ENCODE results near the gene AMOTL2.

Gene AMOTL2

DNA sequence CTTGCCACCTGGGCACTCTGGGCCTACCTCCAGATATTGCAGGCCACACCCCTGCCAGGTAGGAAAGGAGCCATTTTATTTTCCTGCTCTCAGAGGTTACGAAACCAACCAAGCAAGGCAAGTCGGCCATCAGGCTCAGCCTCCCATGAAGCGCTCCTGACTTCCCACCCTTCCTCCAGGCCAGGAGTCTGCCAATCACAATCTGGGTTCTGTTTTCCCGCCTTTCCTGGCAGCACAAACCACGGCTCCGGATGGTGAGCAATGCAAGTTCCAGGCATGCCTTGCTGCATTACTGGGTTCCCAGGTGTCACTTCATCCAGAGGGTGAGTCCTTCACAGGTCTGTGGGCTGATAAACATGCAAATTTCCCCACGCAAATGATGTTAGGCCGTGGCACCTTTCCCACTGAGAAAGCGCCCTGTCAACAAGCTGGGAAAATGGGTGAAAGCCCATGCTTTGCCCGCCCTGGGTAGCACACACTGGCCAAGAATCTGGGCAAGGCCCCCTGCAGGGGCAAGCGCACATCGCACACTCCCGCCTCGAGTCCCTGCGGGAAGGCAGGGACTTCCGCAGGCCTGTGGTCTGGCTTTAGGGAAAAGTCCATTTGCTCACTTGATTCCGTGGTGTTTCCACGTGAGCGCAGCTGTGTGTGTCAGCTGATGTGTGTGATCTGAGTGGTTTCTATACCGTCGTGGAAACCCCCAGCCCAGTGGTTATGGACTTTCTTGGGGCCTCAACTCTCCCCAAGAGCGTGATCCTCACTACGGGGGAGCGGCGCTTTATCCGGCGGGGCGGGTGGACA, 62.0 kb downstream of the AMOTL2 start:
- Histone ChIP-seq H3K18ac (ENCODE audit: low read length) (peak overlapping the region; percentile 96), H4K5ac (ENCODE audit: low read length) (no peak overlapping the region), H2AK5ac (ENCODE audit: low read length) (peak overlapping the region; percentile 90), H3K4ac (ENCODE audit: low read depth, low read length) (peak overlapping the region; percentile 88), H3K79me1 (ENCODE audit: low read length) (no peaks in the 10 kb centered on the region), H4K8ac (ENCODE audit: low read depth, low read length) (no peak overlapping the region), H2BK5ac (ENCODE audit: low read length) (no peak overlapping the region), H3K4me3 (ENCODE audit: low read length) (no peak overlapping the region), H3K4me2 (ENCODE audit: low read length) (no peak overlapping the region), H3K79me2 (ENCODE audit: control insufficient read depth, insufficient read depth, low read length) (no peaks in the 10 kb centered on the region), H3K4me1 (ENCODE audit: control insufficient read depth, low read depth, low read length) (peaks cover 14% of the 10 kb centered on the region), H3K9ac (ENCODE audit: low read length) (peak overlapping the region; percentile 42), H2BK120ac (ENCODE audit: low read depth, low read length) (peak overlapping the region; percentile 75), H3K56ac (ENCODE audit: low read length) (peak overlapping the region; percentile 58), H3K36me3 (ENCODE audit: control insufficient read depth, insufficient read depth, low read length) (no peaks in the 10 kb centered on the region), H3K27ac (ENCODE audit: low read depth, low read length) (no peak overlapping the region), H3K23ac (ENCODE audit: low read length) (no peak overlapping the region), H3K27me3 (ENCODE audit: insufficient read depth, low read length, poor library complexity) (no peaks in the 10 kb centered on the region), H2BK15ac (replicated peaks; ENCODE audit: low read depth) (peak overlapping the region; percentile 3)
- WGBS (ENCODE audit: extremely low coverage, insufficient coverage, low lambda C conversion rate), result no CpG with 5 or more reads among the region's 28 CpGs
- peak; percentile 85 for DNase-seq

DNA sequence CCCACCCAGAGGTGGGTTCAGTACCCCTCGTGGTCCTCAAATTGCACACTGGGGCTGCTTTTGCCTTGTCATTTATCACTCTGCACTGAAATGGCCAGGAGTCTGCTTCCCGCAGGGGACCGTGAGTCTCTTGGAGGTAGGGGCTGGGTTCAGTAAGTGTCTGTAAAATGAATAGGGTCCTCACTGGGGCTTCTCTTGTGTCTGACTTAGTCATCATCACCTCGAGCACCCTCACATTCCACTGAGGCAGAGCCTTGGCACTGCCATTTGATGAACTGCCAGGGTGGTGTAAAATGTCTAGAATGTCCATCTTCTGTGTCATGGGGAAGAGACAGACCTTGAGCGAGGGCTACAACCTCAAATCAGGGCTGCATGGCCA, 62.6 kb downstream of the AMOTL2 start:
- H3K4me3 ChIP-seq (ENCODE audit: low read length), result no peak overlapping the region
- H3K27ac ChIP-seq (ENCODE audit: low read depth, low read length), result no peak overlapping the region
- no peak for DNase-seq
- H2BK120ac ChIP-seq (ENCODE audit: low read depth, low read length), result no peak overlapping the region
- WGBS (ENCODE audit: extremely low coverage, insufficient coverage, low lambda C conversion rate), result no CpG with 5 or more reads among the region's 5 CpGs
- peak overlapping the region; percentile 1 for H3K4ac ChIP-seq (ENCODE audit: low read depth, low read length)
- peak overlapping the region; percentile 27 for H3K56ac ChIP-seq (ENCODE audit: low read length)
- H4K8ac ChIP-seq (ENCODE audit: low read depth, low read length), result no peak overlapping the region
- no peak overlapping the region for H4K5ac ChIP-seq (ENCODE audit: low read length)
- H3K4me2 ChIP-seq (ENCODE audit: low read length), result no peak overlapping the region
- H2AK5ac ChIP-seq (ENCODE audit: low read length), result peak overlapping the region; percentile 90
- H3K79me2 ChIP-seq (ENCODE audit: control insufficient read depth, insufficient read depth, low read length), result no peaks in the 10 kb centered on the region
- peaks cover 14% of the 10 kb centered on the region for H3K4me1 ChIP-seq (ENCODE audit: control insufficient read depth, low read depth, low read length)
- H3K79me1 ChIP-seq (ENCODE audit: low read length), result no peaks in the 10 kb centered on the region
- H2BK5ac ChIP-seq (ENCODE audit: low read length), result no peak overlapping the region
- no peak overlapping the region for H3K9ac ChIP-seq (ENCODE audit: low read length)
- H3K18ac ChIP-seq (ENCODE audit: low read length), result no peak overlapping the region
- H3K23ac ChIP-seq (ENCODE audit: low read length), result no peak overlapping the region
- no peaks in the 10 kb centered on the region for H3K36me3 ChIP-seq (ENCODE audit: control insufficient read depth, insufficient read depth, low read length)
- no peaks in the 10 kb centered on the region for H3K27me3 ChIP-seq (ENCODE audit: insufficient read depth, low read length, poor library complexity)
- H2BK15ac ChIP-seq (replicated peaks; ENCODE audit: low read depth), result no peak overlapping the region

DNA sequence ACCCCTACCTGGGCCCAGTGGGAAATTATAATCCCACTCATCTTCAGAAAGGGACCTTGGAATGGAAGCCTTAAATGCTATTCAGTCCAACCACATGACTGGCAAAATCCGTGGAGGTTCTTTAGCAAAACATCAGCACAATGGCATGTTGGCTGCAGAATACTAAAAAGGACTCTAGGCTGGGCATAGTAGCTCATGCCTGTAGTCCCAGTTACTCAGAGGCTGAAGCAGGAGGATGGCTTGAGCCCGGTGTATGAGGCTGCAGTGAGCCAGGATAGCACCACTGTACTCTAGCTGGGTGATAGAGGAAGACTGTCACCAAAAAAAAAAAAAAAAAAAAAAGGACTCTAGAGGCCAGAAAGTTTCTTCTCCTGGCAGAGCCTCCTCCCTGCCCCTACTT, 63.0 kb downstream of the AMOTL2 start:
- Histone ChIP-seq H3K23ac (ENCODE audit: low read length) (no peak overlapping the region), H4K8ac (ENCODE audit: low read depth, low read length) (no peak overlapping the region), H3K9ac (ENCODE audit: low read length) (no peak overlapping the region), H3K4me2 (ENCODE audit: low read length) (no peak overlapping the region), H4K5ac (ENCODE audit: low read length) (no peak overlapping the region), H3K18ac (ENCODE audit: low read length) (peak overlapping the region; percentile 2), H3K27me3 (ENCODE audit: insufficient read depth, low read length, poor library complexity) (no peaks in the 10 kb centered on the region), H3K79me2 (ENCODE audit: control insufficient read depth, insufficient read depth, low read length) (no peaks in the 10 kb centered on the region), H2BK120ac (ENCODE audit: low read depth, low read length) (no peak overlapping the region), H3K4ac (ENCODE audit: low read depth, low read length) (peak overlapping the region; percentile 1), H3K27ac (ENCODE audit: low read depth, low read length) (no peak overlapping the region), H2BK15ac (replicated peaks; ENCODE audit: low read depth) (no peak overlapping the region), H3K4me3 (ENCODE audit: low read length) (no peak overlapping the region), H3K4me1 (ENCODE audit: control insufficient read depth, low read depth, low read length) (peaks cover 14% of the 10 kb centered on the region), H2BK5ac (ENCODE audit: low read length) (no peak overlapping the region), H3K56ac (ENCODE audit: low read length) (no peak overlapping the region), H2AK5ac (ENCODE audit: low read length) (no peak overlapping the region), H3K36me3 (ENCODE audit: control insufficient read depth, insufficient read depth, low read length) (no peaks in the 10 kb centered on the region), H3K79me1 (ENCODE audit: low read length) (no peaks in the 10 kb centered on the region)
- no CpG with 5 or more reads among the region's 2 CpGs for WGBS (ENCODE audit: extremely low coverage, insufficient coverage, low lambda C conversion rate)
- no peak for DNase-seq

DNA sequence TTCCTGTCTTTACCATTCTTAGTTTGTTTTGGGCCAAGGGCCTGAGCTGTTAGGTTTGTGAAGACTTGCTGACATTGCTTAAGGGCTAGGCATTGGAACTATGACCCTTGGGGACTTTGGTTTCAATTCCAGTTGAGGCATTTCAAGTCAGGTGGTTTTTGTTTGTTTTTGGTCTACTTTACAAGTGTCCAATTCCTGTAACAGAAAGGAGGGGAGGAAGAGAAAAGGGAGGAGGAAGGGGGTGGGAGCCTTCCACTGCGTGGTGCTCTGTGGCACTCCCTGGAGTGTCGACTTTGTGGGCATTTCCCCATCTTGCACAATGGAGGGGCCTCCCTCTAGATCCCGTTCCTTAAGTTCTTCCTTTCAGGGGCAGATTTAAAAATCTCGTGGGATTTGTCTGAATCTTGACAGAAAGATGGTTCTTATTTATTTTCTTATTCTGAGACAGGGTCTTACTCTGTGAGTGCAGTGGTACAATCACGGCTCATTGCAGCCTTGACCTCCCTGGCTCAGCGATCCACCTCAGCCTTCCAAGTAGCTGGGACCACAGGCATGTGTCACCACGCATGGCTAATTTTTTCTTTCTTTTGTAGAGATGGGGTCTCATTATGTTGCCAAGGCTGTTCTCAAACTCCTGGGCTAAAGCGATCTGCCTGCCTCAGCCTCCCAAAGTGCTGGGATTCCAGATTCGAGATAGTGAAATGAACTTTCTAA, 64.1 kb downstream of the AMOTL2 start:
- Histone ChIP-seq H2AK5ac (ENCODE audit: low read length) (no peak overlapping the region), H3K36me3 (ENCODE audit: control insufficient read depth, insufficient read depth, low read length) (no peaks in the 10 kb centered on the region), H3K4ac (ENCODE audit: low read depth, low read length) (peak overlapping the region; percentile 42), H3K4me2 (ENCODE audit: low read length) (no peak overlapping the region), H3K23ac (ENCODE audit: low read length) (no peak overlapping the region), H2BK15ac (replicated peaks; ENCODE audit: low read depth) (no peak overlapping the region), H3K27me3 (ENCODE audit: insufficient read depth, low read length, poor library complexity) (no peaks in the 10 kb centered on the region), H3K27ac (ENCODE audit: low read depth, low read length) (no peak overlapping the region), H2BK120ac (ENCODE audit: low read depth, low read length) (peak overlapping the region; percentile 17), H2BK5ac (ENCODE audit: low read length) (no peak overlapping the region), H3K9ac (ENCODE audit: low read length) (no peak overlapping the region), H3K18ac (ENCODE audit: low read length) (no peak overlapping the region), H3K4me1 (ENCODE audit: control insufficient read depth, low read depth, low read length) (peaks cover 13% of the 10 kb centered on the region), H4K8ac (ENCODE audit: low read depth, low read length) (no peak overlapping the region), H3K56ac (ENCODE audit: low read length) (peak overlapping the region; percentile 47), H3K79me1 (ENCODE audit: low read length) (no peaks in the 10 kb centered on the region), H3K4me3 (ENCODE audit: low read length) (no peak overlapping the region), H4K5ac (ENCODE audit: low read length) (no peak overlapping the region), H3K79me2 (ENCODE audit: control insufficient read depth, insufficient read depth, low read length) (no peaks in the 10 kb centered on the region)
- WGBS (ENCODE audit: extremely low coverage, insufficient coverage, low lambda C conversion rate), result no CpG with 5 or more reads among the region's 9 CpGs
- no peak for DNase-seq

DNA sequence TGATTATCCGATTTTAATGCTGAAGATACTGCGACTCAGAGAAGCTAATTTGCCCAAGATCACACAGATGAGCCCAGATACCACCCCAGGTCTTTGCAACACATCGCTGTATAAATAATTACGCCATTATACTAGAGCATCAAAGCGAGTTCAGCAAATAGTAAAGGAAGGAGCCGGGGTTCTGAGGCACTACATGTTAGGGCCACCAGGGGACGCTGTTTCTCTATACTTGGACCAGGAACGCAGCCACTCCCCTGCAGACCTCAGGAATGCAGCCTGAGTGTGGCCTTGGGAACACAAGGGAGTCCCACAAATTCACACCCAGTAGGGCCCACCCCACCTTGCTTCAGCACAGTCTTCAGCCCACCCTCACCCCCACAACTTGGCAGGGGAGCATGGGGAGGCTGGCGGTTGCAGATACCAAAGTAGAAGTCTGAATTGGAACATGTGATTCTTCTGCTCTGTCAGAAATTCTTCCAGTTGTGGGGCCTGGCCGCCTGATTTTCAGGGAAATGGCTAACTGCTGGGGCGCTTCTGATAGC, 65.8 kb downstream of the AMOTL2 start:
- Histone ChIP-seq H3K9ac (ENCODE audit: low read length) (peak overlapping the region; percentile 1), H2BK5ac (ENCODE audit: low read length) (no peak overlapping the region), H2BK120ac (ENCODE audit: low read depth, low read length) (no peak overlapping the region), H2BK15ac (replicated peaks; ENCODE audit: low read depth) (no peak overlapping the region), H3K79me2 (ENCODE audit: control insufficient read depth, insufficient read depth, low read length) (no peaks in the 10 kb centered on the region), H3K4me3 (ENCODE audit: low read length) (no peak overlapping the region), H4K5ac (ENCODE audit: low read length) (no peak overlapping the region), H3K4me2 (ENCODE audit: low read length) (no peak overlapping the region), H3K18ac (ENCODE audit: low read length) (peak overlapping the region; percentile 15), H3K27ac (ENCODE audit: low read depth, low read length) (no peak overlapping the region), H3K36me3 (ENCODE audit: control insufficient read depth, insufficient read depth, low read length) (no peaks in the 10 kb centered on the region), H4K8ac (ENCODE audit: low read depth, low read length) (no peak overlapping the region), H2AK5ac (ENCODE audit: low read length) (no peak overlapping the region), H3K56ac (ENCODE audit: low read length) (peak overlapping the region; percentile 68), H3K79me1 (ENCODE audit: low read length) (no peaks in the 10 kb centered on the region), H3K23ac (ENCODE audit: low read length) (no peak overlapping the region), H3K4ac (ENCODE audit: low read depth, low read length) (no peak overlapping the region), H3K27me3 (ENCODE audit: insufficient read depth, low read length, poor library complexity) (no peaks in the 10 kb centered on the region), H3K4me1 (ENCODE audit: control insufficient read depth, low read depth, low read length) (peaks cover 2% of the 10 kb centered on the region)
- DNase-seq, result peak; percentile 93
- no CpG with 5 or more reads among the region's 11 CpGs for WGBS (ENCODE audit: extremely low coverage, insufficient coverage, low lambda C conversion rate)

All from mesendoderm (in vitro differentiated cells).